ENCODE measurements around the gene PTPN12.

GRCh38 chr7:77619314-77619713, 82.2 kb downstream of the PTPN12 start:
- TF ChIP-seq CTCF (IDR thresholded peaks at IDR 0.05) (no peak), POLR2A (IDR thresholded peaks at IDR 0.05) (no peak)

Data from breast epithelium (tissue), 3 donors.